ENCODE data around the gene DDX39B. TPM values are rescaled to one million over a fixed set of nuclear protein-coding genes. Genes with fewer than 3 reads are reported as not detected.
"Not testable (repeated sequence)": the region's sequence is repeated elsewhere in the genome, so short reads cannot be mapped to it uniquely, and the experiment has no call there.

DDX39B gene
- polyA plus RNA-seq, 3 donors, result 64.1 to 1,059 (median 67.8) TPM

DNA sequence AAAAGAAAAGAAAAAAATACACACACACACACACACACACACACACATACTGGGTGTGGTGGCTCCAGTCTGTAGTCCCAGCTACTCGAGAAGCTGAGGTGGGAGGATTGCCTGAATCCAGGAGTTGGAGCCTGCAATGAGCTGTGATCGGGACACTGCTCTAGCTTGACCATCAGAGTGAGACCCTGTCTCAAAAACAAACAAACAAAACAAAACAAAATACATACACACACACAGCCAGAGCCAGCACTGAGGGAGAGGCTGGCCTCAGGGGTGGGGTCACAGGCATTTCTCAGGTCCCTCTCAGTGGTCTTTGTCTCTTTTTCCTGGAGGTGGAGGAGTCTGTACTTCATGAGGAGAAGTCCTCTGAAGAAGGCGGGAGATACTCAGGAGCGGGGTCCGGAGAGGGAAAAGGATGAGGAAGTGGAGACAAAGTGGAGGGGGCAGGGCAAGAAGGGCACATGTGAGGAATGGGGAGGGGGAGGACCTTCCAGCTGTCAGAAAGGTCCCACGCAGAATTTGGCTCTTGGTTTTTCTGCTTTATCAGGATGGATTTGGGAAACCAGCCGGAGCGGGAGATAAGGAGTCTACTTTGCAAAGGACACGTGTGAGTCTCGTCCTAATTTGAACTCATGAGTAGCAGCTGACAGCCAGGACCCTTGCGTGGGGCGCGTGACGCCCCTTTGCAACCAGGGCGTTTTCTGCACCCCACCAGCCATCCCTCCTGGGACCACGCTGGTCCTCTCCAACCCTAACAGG is 51.5 kb downstream of the DDX39B start:
- H2AFZ ChIP-seq (ENCODE audit: insufficient read depth, low read depth, low read length, poor library complexity, severe bottlenecking), result no peak overlapping the region
- no peak overlapping the region for H3K27ac ChIP-seq (ENCODE audit: low read depth in 1 of 2, low read length in 2 of 2)
- H3K27me3 ChIP-seq (ENCODE audit: control insufficient read depth in 2 of 2, insufficient read depth in 2 of 2, low read length in 2 of 2), result no peaks in the 10 kb centered on the region
- H3K4me1 ChIP-seq (ENCODE audit: control insufficient read depth in 1 of 2, insufficient read depth in 2 of 2, low read length in 2 of 2), result peaks cover 19 to 27% of the 10 kb centered on the region in 2 donors
- Mint-ChIP-seq H3K36me3 (peaks cover 13 to 14% of the 10 kb centered on the region in 2 donors), H3K27me3 (ENCODE audit: low read depth in 3 of 3) (no peaks in the 10 kb centered on the region), H3K4me3 (no peak overlapping the region), H3K9me3 (peaks cover 0 to 1% (median 0%) of the 10 kb centered on the region in 7 donors), H3K27ac (peak overlapping the region in 1 of 7 donors; percentile 23), H3K4me1 (peaks cover 25% of the 10 kb centered on the region)
- H3K4me3 ChIP-seq (replicated peaks in 1 of 3; ENCODE audit: low read depth in 2 of 3, low read length in 3 of 3), result no peak overlapping the region
- intact Hi-C loops (cut with micrococcal nuclease), result loop anchor here (5.0 to 10.0 kb wide), 2 partner anchors 55 to 107 kb away; partner anchors contain the start of genes ATP6V1G2 (in 1 of the 2), DDX39B (in 1 of the 2) and NFKBIL1 (in 1 of the 2)
- no peak overlapping the region for H3K4me2 ChIP-seq (replicated peaks; ENCODE audit: extremely low read depth, low read length, poor library complexity, severe bottlenecking)
- peaks cover 19% of the 10 kb centered on the region for H4K20me1 ChIP-seq (ENCODE audit: insufficient read depth, low read length)
- DNase-seq, result no peak
- no peak overlapping the region for H3K9ac ChIP-seq (ENCODE audit: insufficient read depth, low read length, poor library complexity, severe bottlenecking)
- 49% methylated on average over 6 of the region's 16 CpGs for WGBS (ENCODE audit: insufficient coverage)
- H3K9me3 ChIP-seq (replicated peaks in 1 of 2; ENCODE audit: control insufficient read depth in 1 of 2, insufficient read depth in 1 of 2, low read length in 2 of 2), result no peaks in the 10 kb centered on the region
- peaks cover 5 to 11% of the 10 kb centered on the region in 2 donors for H3K36me3 ChIP-seq (replicated peaks in 1 of 2; ENCODE audit: control insufficient read depth in 1 of 2, insufficient read depth in 2 of 2, low read length in 2 of 2)
- TF ChIP-seq, protein P1, sequence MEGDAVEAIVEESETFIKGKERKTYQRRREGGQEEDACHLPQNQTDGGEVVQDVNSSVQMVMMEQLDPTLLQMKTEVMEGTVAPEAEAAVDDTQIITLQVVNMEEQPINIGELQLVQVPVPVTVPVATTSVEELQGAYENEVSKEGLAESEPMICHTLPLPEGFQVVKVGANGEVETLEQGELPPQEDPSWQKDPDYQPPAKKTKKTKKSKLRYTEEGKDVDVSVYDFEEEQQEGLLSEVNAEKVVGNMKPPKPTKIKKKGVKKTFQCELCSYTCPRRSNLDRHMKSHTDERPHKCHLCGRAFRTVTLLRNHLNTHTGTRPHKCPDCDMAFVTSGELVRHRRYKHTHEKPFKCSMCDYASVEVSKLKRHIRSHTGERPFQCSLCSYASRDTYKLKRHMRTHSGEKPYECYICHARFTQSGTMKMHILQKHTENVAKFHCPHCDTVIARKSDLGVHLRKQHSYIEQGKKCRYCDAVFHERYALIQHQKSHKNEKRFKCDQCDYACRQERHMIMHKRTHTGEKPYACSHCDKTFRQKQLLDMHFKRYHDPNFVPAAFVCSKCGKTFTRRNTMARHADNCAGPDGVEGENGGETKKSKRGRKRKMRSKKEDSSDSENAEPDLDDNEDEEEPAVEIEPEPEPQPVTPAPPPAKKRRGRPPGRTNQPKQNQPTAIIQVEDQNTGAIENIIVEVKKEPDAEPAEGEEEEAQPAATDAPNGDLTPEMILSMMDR (IDR thresholded peaks at IDR 0.05), result no peak
- H3K79me2 ChIP-seq (ENCODE audit: insufficient read depth, low read length), result peaks cover 61% of the 10 kb centered on the region

DNA sequence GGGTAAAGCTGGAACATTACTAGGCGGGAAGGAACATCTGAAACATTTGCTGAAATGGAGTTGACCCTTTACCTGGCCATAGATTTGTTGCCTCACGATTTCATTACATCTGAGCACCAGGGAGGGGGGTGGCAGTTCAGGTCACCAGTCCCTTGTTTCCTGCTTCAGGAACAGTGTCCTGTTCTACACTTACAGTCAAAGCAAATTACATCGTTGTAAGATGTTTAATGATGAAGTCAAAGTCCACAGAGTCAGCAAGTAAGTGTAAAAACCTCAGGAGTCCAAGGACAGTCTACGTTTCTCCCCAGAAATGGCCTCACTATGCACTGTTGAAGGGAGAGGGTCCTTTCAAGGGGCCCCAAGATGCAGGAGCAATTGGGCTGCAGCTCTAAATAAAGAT is 52.7 kb downstream of the DDX39B start:
- H2AFZ ChIP-seq (ENCODE audit: insufficient read depth, low read depth, low read length, poor library complexity, severe bottlenecking), result no peak overlapping the region
- WGBS (ENCODE audit: insufficient coverage), result no CpG with 5 or more reads among the region's 4 CpGs
- H3K27ac ChIP-seq (ENCODE audit: low read depth in 1 of 2, low read length in 2 of 2), result no peak overlapping the region
- no peak overlapping the region for H3K4me2 ChIP-seq (replicated peaks; ENCODE audit: extremely low read depth, low read length, poor library complexity, severe bottlenecking)
- H3K4me1 ChIP-seq (ENCODE audit: control insufficient read depth in 1 of 2, insufficient read depth in 2 of 2, low read length in 2 of 2), result peaks cover 17 to 24% of the 10 kb centered on the region in 2 donors
- no peak overlapping the region for H3K4me3 Mint-ChIP-seq
- H4K20me1 ChIP-seq (ENCODE audit: insufficient read depth, low read length), result peaks cover 19% of the 10 kb centered on the region
- no peak for DNase-seq
- H3K27ac Mint-ChIP-seq, result no peak overlapping the region
- no peak overlapping the region for H3K4me3 ChIP-seq (replicated peaks in 1 of 3; ENCODE audit: low read depth in 2 of 3, low read length in 3 of 3)
- H3K27me3 Mint-ChIP-seq (ENCODE audit: low read depth in 3 of 3), result no peaks in the 10 kb centered on the region
- TF ChIP-seq, protein P1 (IDR thresholded peaks at IDR 0.05), result no peak
- H3K9ac ChIP-seq (ENCODE audit: insufficient read depth, low read length, poor library complexity, severe bottlenecking), result no peak overlapping the region
- H3K9me3 ChIP-seq (replicated peaks in 1 of 2; ENCODE audit: control insufficient read depth in 1 of 2, insufficient read depth in 1 of 2, low read length in 2 of 2), result no peaks in the 10 kb centered on the region
- peaks cover 0 to 1% (median 0%) of the 10 kb centered on the region in 7 donors for H3K9me3 Mint-ChIP-seq
- intact Hi-C loops (cut with micrococcal nuclease), result no loop called here
- peaks cover 5 to 11% of the 10 kb centered on the region in 2 donors for H3K36me3 ChIP-seq (replicated peaks in 1 of 2; ENCODE audit: control insufficient read depth in 1 of 2, insufficient read depth in 2 of 2, low read length in 2 of 2)
- peaks cover 14 to 15% of the 10 kb centered on the region in 2 donors for H3K36me3 Mint-ChIP-seq
- peaks cover 52% of the 10 kb centered on the region for H3K79me2 ChIP-seq (ENCODE audit: insufficient read depth, low read length)
- H3K27me3 ChIP-seq (ENCODE audit: control insufficient read depth in 2 of 2, insufficient read depth in 2 of 2, low read length in 2 of 2), result no peaks in the 10 kb centered on the region
- H3K4me1 Mint-ChIP-seq, result peaks cover 23% of the 10 kb centered on the region

DNA sequence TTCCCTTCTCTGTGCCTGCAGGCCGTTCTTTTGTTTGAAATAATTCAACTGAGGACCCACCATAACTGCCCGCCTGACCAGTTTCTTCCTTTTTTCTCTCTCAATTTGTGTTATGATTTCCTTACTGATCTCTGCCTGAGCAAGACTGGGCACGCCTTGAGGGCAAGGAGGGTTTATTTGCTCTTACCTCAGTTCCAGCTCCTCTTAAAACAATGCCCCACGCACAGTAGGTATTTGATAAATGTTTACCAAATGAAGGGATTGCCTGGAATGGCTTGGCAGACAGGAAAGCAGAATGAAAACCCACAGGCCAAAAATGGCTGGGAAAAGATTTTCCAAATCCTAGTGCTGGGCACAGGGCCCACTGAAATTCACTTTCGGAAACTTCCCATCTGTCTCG is 54.1 kb downstream of the DDX39B start:
- H3K36me3 ChIP-seq (replicated peaks in 1 of 2; ENCODE audit: control insufficient read depth in 1 of 2, insufficient read depth in 2 of 2, low read length in 2 of 2), result peaks cover 5 to 11% of the 10 kb centered on the region in 2 donors
- H3K9ac ChIP-seq (ENCODE audit: insufficient read depth, low read length, poor library complexity, severe bottlenecking); H3K27ac ChIP-seq (ENCODE audit: low read depth in 1 of 2, low read length in 2 of 2); H3K27me3 ChIP-seq (ENCODE audit: control insufficient read depth in 2 of 2, insufficient read depth in 2 of 2, low read length in 2 of 2); H3K4me2 ChIP-seq (replicated peaks; ENCODE audit: extremely low read depth, low read length, poor library complexity, severe bottlenecking); H3K27me3 Mint-ChIP-seq (ENCODE audit: low read depth in 3 of 3); H2AFZ ChIP-seq (ENCODE audit: insufficient read depth, low read depth, low read length, poor library complexity, severe bottlenecking); intact Hi-C loops (cut with micrococcal nuclease); H3K9me3 ChIP-seq (replicated peaks in 1 of 2; ENCODE audit: control insufficient read depth in 1 of 2, insufficient read depth in 1 of 2, low read length in 2 of 2); H3K4me3 ChIP-seq (replicated peaks in 1 of 3; ENCODE audit: low read depth in 2 of 3, low read length in 3 of 3); H3K4me3 Mint-ChIP-seq; H3K9me3 Mint-ChIP-seq; H3K27ac Mint-ChIP-seq; DNase-seq: not testable (repeated sequence)
- peaks cover 19% of the 10 kb centered on the region for H4K20me1 ChIP-seq (ENCODE audit: insufficient read depth, low read length)
- no CpG with 5 or more reads among the region's 6 CpGs for WGBS (ENCODE audit: insufficient coverage)
- H3K4me1 ChIP-seq (ENCODE audit: control insufficient read depth in 1 of 2, insufficient read depth in 2 of 2, low read length in 2 of 2), result peaks cover 7 to 15% of the 10 kb centered on the region in 2 donors
- H3K79me2 ChIP-seq (ENCODE audit: insufficient read depth, low read length), result peaks cover 38% of the 10 kb centered on the region
- Mint-ChIP-seq H3K4me1 (peaks cover 17% of the 10 kb centered on the region), H3K36me3 (peaks cover 14 to 15% of the 10 kb centered on the region in 2 donors)

Measured in CD14-positive monocyte (primary cell).